Measurements from ENCODE around the gene BAX. TPM values are rescaled to one million over a fixed set of nuclear protein-coding genes. Genes with fewer than 3 reads are reported as not detected.

The BAX gene
- polyA plus RNA-seq, 1 donor (not counting 4 experiments of a cell fraction or from before 2014, with no cell fraction given) = 113 TPM

GRCh38 chr19:48985711-48986110 is 31.0 kb downstream of the BAX start:
- Histone ChIP-seq H3K9me1 (ENCODE audit: control insufficient read depth, extremely low read depth, insufficient read depth, low read length) (no peaks in the 10 kb centered on the region), H3K9me3 (ENCODE audit: control insufficient read depth, low read depth, low read length) (no peaks in the 10 kb centered on the region), H3K27me3 (ENCODE audit: control insufficient read depth, extremely low read depth, insufficient read depth, low read length) (no peaks in the 10 kb centered on the region), H4K20me1 (ENCODE audit: control insufficient read depth, extremely low read depth, insufficient read depth, low read length) (no peaks in the 10 kb centered on the region), H3K4me3 (ENCODE audit: control insufficient read depth in 2 of 3, extremely low read depth in 1 of 3, insufficient read depth in 2 of 3, low read depth in 1 of 3, low read length in 3 of 3) (no peak overlapping the region), H3K36me3 (ENCODE audit: control insufficient read depth in 2 of 2, extremely low read depth in 1 of 2, insufficient read depth in 2 of 2, low read length in 2 of 2) (peaks cover 54 to 55% of the 10 kb centered on the region in 2 experiments), H3K27ac (ENCODE audit: control insufficient read depth, insufficient read depth, low read length) (no peak overlapping the region), H3K9ac (ENCODE audit: control insufficient read depth, extremely low read depth, insufficient read depth, low read length) (no peak overlapping the region), H3K4me2 (ENCODE audit: control insufficient read depth, extremely low read depth, insufficient read depth, low read depth, low read length) (no peak overlapping the region), H3K79me2 (ENCODE audit: control insufficient read depth, insufficient read depth, low read length) (peaks cover 16% of the 10 kb centered on the region), H3K4me1 (ENCODE audit: control insufficient read depth, extremely low read depth, insufficient read depth, low read length) (no peaks in the 10 kb centered on the region), H2AFZ (ENCODE audit: control insufficient read depth, low read length) (no peak overlapping the region)
- no peak for DNase-seq (ENCODE audit: low read depth, low spot score)
- dilution Hi-C loops (cut with MboI; ENCODE audit: extremely low pct_ligation_motif_present, low sequenced_read_pairs) = no loop called here
- TF ChIP-seq EZH2 (IDR thresholded peaks at IDR 0.05; ENCODE audit: low read length) = no peak
- no peak for TF ChIP-seq CTCF (optimal IDR thresholded peaks at IDR 0.05 in 1 of 3, IDR thresholded peaks at IDR 0.05 in 1 of 3, conservative IDR thresholded peaks at IDR 0.05 in 1 of 3; ENCODE audit: extremely low read depth in 1 of 3, insufficient read depth in 2 of 3, low read length in 3 of 3)
- FAIRE-seq = no peak

- Histone ChIP-seq H3K4me2 (ENCODE audit: control insufficient read depth, extremely low read depth, insufficient read depth, low read depth, low read length) (no peak overlapping the region), H3K9me3 (ENCODE audit: control insufficient read depth, low read depth, low read length) (no peaks in the 10 kb centered on the region), H3K27me3 (ENCODE audit: control insufficient read depth, extremely low read depth, insufficient read depth, low read length) (no peaks in the 10 kb centered on the region), H4K20me1 (ENCODE audit: control insufficient read depth, extremely low read depth, insufficient read depth, low read length) (no peaks in the 10 kb centered on the region), H3K4me1 (ENCODE audit: control insufficient read depth, extremely low read depth, insufficient read depth, low read length) (no peaks in the 10 kb centered on the region), H3K79me2 (ENCODE audit: control insufficient read depth, insufficient read depth, low read length) (peaks cover 20% of the 10 kb centered on the region), H3K27ac (ENCODE audit: control insufficient read depth, insufficient read depth, low read length) (no peak overlapping the region), H2AFZ (ENCODE audit: control insufficient read depth, low read length) (no peak overlapping the region), H3K4me3 (ENCODE audit: control insufficient read depth in 2 of 3, extremely low read depth in 1 of 3, insufficient read depth in 2 of 3, low read depth in 1 of 3, low read length in 3 of 3) (no peak overlapping the region), H3K36me3 (ENCODE audit: control insufficient read depth in 2 of 2, extremely low read depth in 1 of 2, insufficient read depth in 2 of 2, low read length in 2 of 2) (peaks cover 56 to 58% of the 10 kb centered on the region in 2 experiments), H3K9ac (ENCODE audit: control insufficient read depth, extremely low read depth, insufficient read depth, low read length) (no peak overlapping the region), H3K9me1 (ENCODE audit: control insufficient read depth, extremely low read depth, insufficient read depth, low read length) (no peaks in the 10 kb centered on the region)
- DNase-seq (ENCODE audit: low read depth, low spot score) (no peak), FAIRE-seq (no peak)
- dilution Hi-C loops (cut with MboI; ENCODE audit: extremely low pct_ligation_motif_present, low sequenced_read_pairs) = no loop called here
- TF ChIP-seq CTCF (optimal IDR thresholded peaks at IDR 0.05 in 1 of 3, IDR thresholded peaks at IDR 0.05 in 1 of 3, conservative IDR thresholded peaks at IDR 0.05 in 1 of 3; ENCODE audit: extremely low read depth in 1 of 3, insufficient read depth in 2 of 3, low read length in 3 of 3) = no peak
- no peak for TF ChIP-seq EZH2 (IDR thresholded peaks at IDR 0.05; ENCODE audit: low read length)
Observed at GRCh38 chr19:48986211-48986610, 31.5 kb downstream of the BAX start.

All from keratinocyte (primary cell).